HG03196 (cell line): ENCODE measurements around the gene MCTP1.
"Not testable (repeated sequence)": the region's sequence is repeated elsewhere in the genome, so short reads cannot be mapped to it uniquely, and the experiment has no call there.

Experiments
- ATAC-seq: cut with Tn5 transposase; IDR thresholded peaks from one replicate; pipeline ENCODE4 v1.9.1; 2021; ENCODE audit not compliant: unreplicated experiment

The MCTP1 gene

DNA sequence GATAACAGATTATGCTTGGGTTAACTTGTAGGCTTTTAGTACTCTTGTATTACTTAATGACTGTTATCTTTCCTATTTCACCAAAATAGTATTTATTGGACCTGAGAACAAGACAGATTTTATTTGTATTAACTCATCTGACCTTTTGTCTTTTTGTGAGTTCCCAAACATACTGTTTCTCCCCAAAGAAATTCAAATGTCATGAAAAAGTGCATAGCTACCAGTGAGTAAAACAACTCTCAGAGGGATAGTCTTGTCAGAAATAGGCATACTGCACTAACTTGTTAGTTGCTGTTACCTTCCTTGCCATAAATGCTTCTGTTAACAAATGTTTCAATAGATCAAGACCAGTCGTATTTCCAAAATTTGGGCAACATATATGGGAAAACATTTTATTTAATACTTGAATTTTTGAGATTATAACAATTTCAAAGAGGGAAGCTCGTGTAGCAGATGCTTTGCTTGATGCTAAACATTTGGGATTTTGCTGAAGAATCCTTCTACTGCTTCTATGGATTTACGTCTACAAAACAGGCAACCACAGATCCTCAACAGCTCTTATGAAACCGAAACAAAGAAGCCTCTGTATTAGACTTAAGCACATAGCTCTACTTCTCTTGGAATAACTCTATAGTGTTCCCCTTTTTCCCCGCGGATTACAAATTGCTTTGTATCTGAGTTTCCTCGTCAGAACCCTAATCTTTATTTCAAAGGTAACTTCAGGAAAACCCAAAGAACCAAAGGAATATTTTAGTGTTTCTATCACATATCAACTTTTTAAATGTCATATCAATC, 248.8 kb downstream of the MCTP1 start:
- ATAC-seq, result no peak

GRCh38 chr5:95032801-95033200, 252.1 kb downstream of the MCTP1 start:
- no peak for ATAC-seq

DNA sequence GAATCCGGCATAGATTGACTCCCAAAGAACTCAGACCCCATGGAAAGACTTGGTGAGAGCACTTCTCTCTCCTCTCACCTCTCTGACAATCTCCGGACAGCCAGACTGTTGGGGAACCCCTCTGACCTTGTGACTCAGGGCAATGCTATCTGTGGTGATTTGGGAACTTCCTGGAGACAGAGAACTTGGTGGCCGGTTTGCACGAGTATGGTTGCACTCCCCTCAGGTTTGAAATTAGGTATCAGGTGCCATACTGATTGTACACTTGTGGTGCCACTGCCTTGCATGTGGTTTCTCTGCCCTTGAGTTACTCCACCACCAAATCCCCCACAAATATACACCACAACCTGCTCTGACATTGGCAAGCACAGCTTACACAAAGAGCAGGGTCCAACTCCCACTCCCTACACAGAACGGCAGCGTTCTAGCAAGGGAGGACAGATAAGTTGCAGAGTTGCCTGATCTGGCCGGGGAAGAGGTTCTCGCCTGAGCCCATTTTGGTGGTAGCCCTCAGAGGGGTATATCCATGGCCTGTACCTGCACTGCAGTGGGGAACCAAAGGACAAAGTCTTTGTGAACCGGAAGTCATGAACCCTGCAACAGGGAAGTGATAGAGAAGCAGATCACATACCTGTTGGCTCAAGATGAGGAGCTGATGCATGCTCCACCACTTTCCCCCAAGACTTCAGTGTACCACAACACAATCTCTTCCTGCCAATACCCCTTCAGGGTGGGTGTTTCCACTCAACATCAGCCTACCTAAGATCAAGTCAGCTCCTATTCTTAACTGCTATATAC, 255.1 kb downstream of the MCTP1 start:
- ATAC-seq, result peak; percentile 45

DNA sequence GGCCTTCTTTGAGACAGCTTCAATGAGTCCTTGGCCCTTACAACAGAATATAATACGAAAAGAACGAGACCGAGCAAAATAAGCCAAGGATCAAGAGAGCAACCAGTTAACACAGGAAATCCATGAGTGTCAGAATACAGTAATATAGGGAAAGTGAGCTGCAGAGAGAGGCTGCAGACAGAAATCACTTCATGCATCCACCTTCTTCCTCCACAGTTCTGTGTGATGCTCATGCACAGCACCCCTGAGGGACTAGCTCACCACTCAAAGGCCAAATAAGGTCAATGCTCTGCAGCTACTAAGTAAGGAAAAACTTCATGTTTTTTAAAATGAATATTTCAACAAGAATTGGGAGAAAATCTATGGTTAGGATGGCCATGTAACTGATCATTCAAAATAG, 257.1 kb downstream of the MCTP1 start:
- ATAC-seq, result peak; percentile 34

- peak; percentile 30 for ATAC-seq
Observed at GRCh38 chr5:95027151-95027721, 257.7 kb downstream of the MCTP1 start.

GRCh38 chr5:95026718-95027117, 258.2 kb downstream of the MCTP1 start:
- no peak for ATAC-seq

GRCh38 chr5:95022967-95023695, 261.8 kb downstream of the MCTP1 start:
- peak; percentile 70 for ATAC-seq

GRCh38 chr5:95020345-95020744, 264.5 kb downstream of the MCTP1 start:
- no peak for ATAC-seq

DNA sequence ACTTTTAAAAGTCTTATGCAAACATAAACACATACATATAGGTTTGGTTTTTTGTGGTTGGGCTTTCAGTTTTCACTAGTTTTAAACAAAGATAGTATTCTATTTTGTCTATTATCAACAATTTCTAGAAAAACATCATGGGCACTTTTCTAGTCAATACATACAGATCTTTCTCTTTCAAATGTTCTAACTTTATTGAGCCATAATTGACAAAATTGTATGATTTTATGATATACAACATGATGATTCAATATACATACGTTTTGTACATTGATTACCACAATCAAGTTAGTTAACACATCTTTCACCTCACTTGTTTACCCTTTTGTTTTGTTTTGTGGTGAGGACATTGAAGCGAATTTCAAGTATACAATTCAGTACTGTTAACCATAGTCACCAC, 265.9 kb downstream of the MCTP1 start:
- ATAC-seq, result no peak

DNA sequence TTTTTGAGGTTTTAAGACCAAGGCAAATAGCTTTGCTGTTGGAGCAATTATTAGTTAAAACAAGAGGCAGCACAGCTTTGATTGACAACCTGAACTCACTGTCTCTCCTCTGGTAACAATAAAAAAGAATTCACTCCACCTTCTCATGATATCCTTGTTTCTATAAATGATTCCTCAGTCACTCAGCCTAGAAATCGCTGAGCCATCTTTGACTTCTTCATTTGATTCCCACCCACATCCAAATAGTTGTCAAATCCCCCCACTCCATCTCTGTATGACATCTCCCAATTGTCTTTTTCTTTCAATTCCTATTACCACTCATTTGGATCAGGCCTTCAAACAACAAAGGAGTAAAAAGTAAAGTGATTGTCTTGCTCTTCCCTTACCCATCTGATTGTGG, 266.4 kb downstream of the MCTP1 start:
- no peak for ATAC-seq

GRCh38 chr5:95009812-95010211, 275.1 kb downstream of the MCTP1 start:
- no peak for ATAC-seq

- peak; percentile 79 for ATAC-seq
Observed at GRCh38 chr5:95007921-95008597, 276.8 kb downstream of the MCTP1 start.

DNA sequence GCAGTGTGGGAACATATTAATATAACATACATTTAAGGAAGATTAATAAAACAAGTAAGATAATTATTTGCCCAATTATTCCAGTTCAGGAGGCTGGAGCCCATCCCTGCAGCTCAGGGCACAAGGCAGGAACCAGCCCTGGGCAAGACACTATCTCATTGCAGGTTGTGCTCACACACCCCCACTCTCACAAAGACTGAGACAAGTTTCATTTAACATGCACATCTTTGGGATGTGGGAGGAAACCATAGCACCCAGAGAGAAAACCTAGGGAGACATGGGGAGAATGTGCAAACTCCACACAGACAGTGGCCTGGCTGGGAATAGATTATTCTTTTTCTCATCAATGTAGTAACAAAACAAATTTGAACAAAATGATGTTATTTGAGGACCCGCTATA, 279.1 kb downstream of the MCTP1 start:
- no peak for ATAC-seq

- no peak for ATAC-seq
Observed at GRCh38 chr5:94998670-94999069, 286.2 kb downstream of the MCTP1 start.

- not testable (repeated sequence) for ATAC-seq
Observed at GRCh38 chr5:94994537-94994936, 290.4 kb downstream of the MCTP1 start.

DNA sequence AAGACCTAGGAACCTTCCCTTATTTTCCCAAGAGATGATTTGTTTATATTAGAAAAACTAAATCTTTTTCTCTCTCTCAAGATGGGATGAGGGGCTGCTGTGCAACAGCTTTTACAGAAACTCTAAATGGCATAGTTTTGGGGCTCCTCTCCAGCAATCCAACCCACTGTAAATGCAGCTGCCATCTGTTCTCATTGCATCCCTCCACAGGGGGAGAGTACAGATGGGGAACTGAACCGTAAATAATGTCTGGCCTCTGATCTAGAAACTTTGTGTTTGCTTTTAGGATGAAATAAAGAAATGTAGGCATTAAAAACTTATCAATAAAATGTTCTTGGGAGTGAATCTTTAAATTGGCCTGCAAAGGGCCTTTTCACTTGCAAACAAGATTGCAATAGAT, 291.4 kb downstream of the MCTP1 start:
- no peak for ATAC-seq

DNA sequence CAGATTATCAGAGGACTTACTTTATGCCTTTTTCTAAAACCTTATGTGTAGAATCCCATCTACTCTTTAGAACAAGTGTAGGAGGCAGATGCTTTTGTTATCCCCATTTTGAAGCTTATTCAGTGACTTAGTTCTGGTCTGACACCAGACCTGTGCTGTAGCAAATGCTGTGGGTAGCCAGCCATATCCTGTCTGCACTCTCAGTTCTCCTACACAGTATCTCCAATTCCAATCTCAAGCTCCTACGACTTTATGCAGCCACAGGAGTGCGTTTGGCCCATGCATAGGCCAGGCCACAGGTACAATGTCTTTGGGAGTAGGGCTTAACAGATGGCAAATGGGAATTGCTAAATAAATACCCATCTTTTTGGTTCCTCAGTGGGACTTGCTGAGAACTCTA, 292.6 kb downstream of the MCTP1 start:
- ATAC-seq, result no peak

DNA sequence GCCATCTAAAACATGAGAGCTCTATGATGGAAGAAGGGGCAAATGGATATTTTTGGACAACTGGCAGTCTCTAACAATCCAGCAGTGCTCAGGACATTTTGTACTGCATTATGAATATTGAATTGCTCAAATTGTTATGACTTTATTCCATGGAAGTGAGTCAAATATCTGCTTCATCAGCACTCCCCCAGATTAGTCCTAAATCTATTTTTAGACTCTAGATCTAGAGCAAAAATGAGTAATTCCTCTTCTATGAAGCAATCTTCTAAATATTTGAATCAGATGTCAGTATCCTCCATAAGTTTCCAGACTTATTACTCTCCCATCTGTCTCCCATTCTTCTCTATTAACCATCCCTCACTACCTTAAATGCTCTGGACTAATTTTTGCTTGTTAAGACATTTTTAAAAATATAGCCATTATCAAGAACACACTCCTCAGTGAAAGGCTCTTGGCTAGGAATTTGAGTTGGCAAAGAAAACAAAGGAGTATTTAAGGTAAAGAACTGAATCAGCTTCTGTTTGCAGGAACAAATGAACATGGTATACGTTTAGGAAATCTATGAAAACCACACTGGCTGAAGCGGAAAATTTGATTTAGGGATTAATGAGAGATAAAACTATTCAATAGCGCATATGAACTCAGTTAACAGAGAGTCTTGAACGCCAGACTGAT, 300.9 kb downstream of the MCTP1 start:
- ATAC-seq, result no peak

- no peak for ATAC-seq
Observed at GRCh38 chr5:94977437-94977836, 307.5 kb downstream of the MCTP1 start.

DNA sequence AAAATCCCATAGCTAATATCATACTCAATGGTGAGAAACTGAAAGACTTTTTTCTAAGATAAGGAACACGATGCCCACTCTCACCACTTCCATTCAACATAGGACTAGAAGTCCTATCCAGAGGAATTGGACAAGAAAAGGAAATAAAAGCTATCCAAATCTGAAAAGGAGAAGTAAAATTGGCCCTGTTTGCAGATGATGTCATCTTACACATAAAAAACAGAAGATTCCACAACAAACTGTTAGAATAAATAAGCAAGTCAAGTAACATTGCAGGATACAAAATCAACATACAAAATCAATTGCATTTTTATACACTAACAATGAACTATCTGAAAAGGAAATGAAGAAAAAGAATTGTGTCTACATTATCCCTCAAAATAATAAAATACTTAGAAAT, 308.0 kb downstream of the MCTP1 start:
- ATAC-seq, result no peak
